PC-9 (cell line): ENCODE results near the gene CEP192.

Experiments
- EZH2 ChIP-seq: fragments of 200-600 bp; sonication (generic); IDR thresholded peaks from 2 replicates; pipeline ENCODE4 v1.8.0; 2017; ENCODE audit warnings: antibody characterized with exemption, low read depth
- TF ChIP-seq, protein P1 (sequence below): fragments of 200-600 bp; sonication (generic); conservative IDR thresholded peaks from 2 replicates; pipeline ENCODE4 v1.6.1; 2017; ENCODE audit warnings: mixed run types, antibody characterized with exemption, mild to moderate bottlenecking, moderate library complexity

DNA sequence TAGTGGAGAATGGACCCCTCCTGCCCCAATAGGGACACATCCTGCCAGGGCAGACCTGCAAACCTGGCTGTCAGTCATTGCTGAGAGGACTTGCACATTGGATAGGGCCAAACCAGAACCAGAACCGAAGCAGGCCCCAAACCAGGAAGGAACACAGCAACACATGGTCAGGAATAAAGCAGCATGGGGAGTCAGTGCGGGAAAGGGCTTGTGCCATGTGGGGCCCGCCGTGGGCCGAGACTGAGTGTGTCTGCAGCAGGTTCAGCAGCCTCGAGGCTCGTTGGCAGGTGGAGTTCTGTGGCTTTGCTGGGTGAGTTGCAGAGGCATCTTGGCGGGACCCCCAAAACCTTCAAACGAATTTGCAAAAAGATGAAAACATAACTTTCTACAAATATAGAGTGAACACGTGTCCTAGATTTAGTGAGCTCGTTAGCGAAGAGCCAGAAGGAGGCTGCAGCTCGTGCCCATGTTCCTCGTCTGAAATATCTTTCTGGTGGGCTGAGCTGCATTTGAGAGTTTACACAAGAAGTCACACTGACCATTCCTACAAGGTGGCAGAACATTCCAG lies 182.5 kb downstream of the CEP192 start:
- TF ChIP-seq, protein P1, sequence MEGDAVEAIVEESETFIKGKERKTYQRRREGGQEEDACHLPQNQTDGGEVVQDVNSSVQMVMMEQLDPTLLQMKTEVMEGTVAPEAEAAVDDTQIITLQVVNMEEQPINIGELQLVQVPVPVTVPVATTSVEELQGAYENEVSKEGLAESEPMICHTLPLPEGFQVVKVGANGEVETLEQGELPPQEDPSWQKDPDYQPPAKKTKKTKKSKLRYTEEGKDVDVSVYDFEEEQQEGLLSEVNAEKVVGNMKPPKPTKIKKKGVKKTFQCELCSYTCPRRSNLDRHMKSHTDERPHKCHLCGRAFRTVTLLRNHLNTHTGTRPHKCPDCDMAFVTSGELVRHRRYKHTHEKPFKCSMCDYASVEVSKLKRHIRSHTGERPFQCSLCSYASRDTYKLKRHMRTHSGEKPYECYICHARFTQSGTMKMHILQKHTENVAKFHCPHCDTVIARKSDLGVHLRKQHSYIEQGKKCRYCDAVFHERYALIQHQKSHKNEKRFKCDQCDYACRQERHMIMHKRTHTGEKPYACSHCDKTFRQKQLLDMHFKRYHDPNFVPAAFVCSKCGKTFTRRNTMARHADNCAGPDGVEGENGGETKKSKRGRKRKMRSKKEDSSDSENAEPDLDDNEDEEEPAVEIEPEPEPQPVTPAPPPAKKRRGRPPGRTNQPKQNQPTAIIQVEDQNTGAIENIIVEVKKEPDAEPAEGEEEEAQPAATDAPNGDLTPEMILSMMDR, result no peak
- TF ChIP-seq EZH2, result no peak
